T-helper 1 cell treated with Interleukin-12 subunit alpha and Interleukin-12 subunit beta and Interleukin-4 antibody, amounts not matched to agents 30 ng/mL and 1 ng/mL, for 36 hours (primary cell): Measurements from ENCODE around the gene TRIM71. TPM values are rescaled to one million over a fixed set of nuclear protein-coding genes. Genes with fewer than 3 reads are reported as not detected.
"Not testable (repeated sequence)": the region's sequence is repeated elsewhere in the genome, so short reads cannot be mapped to it uniquely, and the experiment has no call there.

ENCODE experiments used
- intact Hi-C: fragments of 100-400 bp; cut with micrococcal nuclease; formaldehyde crosslinking; loops from one replicate; pipeline ENCODE4 v1.15.1; 2024
- total RNA-seq: library from RNA; stranded (reverse); gene quantifications from 2 replicates; pipeline ENCODE4 v1.2.3, GENCODE V29; 2022

The TRIM71 gene
- total RNA-seq, 1 donor from 2014 or later, result 0.02 TPM

GRCh38 chr3:32842531-32842931, 24.7 kb downstream of the TRIM71 start:
- intact Hi-C loops, result no loop called here

- intact Hi-C loops, result no loop called here
Measured at GRCh38 chr3:32842987-32843386, 25.2 kb downstream of the TRIM71 start.

GRCh38 chr3:32843510-32844321, 25.9 kb downstream of the TRIM71 start:
- intact Hi-C loops, result no loop called here

GRCh38 chr3:32844322-32844654, 26.5 kb downstream of the TRIM71 start:
- intact Hi-C loops, result no loop called here

DNA sequence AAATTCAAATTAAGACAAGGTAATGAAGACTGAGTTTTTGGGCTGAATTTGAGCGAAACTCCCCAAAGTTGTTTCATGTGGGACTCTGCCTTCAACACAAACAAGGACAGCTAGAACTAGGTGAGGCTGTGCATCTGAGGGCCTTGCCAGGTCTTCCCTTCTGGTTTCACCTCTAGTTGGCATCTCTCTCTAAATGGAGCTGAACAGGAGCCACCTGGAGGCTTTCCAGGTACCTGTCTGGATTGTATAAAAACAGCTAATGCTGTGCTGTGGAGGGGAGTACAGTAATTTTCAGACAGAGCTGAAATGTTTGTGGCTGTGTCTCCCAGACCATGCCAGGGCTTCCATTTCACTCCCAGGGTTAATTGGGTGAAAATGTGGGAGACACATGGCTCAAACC, 27.1 kb downstream of the TRIM71 start:
- intact Hi-C loops, result no loop called here

DNA sequence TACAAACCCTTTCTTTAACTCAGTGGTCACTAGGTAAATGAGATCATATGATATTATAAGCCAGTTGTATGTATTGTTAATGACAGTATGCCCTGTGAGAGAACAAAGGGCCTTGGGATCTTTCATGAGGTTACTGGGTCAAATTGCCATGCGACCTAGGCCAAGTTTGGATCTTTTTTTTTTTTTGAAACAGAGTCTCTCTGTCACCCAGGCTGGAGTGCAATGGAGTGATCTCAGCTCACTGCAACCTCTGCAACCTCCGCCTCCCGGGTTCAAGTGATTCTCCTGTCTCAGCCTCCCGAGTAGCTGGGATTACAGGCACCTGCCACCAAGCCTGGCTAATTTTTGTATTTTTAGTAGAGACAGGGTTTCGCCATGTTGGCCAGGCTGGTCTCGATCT, 27.7 kb downstream of the TRIM71 start:
- intact Hi-C loops, result not testable (repeated sequence)

DNA sequence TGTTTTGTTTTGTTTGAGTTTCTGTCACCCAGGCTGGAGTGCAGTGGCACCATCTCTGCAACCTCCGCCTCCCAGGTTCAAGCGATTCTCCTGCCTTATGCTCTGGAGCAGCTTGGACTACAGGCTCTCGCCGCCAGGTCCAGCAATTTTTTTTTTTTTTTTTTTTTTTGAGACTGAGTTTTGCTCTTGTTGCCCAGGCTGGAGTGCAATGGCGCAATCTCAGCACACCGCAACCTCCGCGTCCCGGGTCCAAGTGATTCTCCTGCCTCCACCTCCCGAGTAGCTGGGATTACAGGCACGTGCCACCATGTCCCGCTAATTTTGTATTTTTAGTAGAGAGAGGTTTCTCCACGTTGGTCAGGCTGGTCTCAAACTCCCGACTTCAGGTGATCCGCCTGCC, 29.2 kb downstream of the TRIM71 start:
- intact Hi-C loops, result not testable (repeated sequence)

GRCh38 chr3:32847528-32847927, 29.7 kb downstream of the TRIM71 start:
- intact Hi-C loops, result no loop called here

DNA sequence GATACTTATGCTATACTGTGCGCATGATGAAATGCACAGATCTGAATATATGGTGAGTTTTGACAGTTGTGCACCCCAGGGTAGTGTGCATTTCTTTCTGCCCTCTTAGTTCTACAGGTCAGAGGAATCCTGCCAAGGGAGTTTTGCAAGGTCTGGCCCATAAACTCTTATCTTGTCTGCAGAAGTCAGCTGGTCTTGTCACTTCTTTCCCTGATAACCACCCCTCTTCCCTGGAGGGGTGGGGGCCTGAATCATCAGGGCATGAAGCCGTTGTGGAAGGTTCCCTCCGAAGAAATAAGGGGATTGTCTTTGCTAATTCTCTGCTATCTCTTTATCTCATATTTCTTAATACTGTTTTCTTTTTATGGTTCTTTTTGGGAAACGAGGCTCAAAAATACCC, 30.4 kb downstream of the TRIM71 start:
- intact Hi-C loops, result no loop called here

- intact Hi-C loops, result no loop called here
Measured at GRCh38 chr3:32849046-32849445, 31.2 kb downstream of the TRIM71 start.

DNA sequence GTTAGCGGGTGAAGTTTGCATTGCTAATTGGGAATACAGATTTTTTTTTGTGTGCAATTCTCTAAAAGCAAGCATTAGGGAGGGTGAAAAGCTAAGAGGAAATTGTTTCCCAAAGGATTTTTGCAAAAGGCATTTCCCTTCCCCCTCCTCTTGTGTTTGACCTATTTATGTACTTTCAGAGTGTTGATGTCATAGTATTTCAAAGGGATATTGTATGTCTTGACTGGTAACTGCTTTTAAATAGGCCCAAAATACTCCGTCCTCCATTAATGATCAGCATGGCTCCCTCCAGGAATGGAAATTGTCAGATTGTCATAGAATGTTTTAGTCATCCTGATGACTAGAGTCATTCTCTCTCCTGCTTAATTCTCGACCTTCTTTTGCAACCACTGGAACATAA, 32.4 kb downstream of the TRIM71 start:
- intact Hi-C loops, result no loop called here

- intact Hi-C loops, result no loop called here
Measured at GRCh38 chr3:32850636-32851035, 32.8 kb downstream of the TRIM71 start.

- intact Hi-C loops, result no loop called here
Measured at GRCh38 chr3:32852146-32852545, 34.3 kb downstream of the TRIM71 start.

GRCh38 chr3:32855350-32855953, 37.7 kb downstream of the TRIM71 start:
- intact Hi-C loops, result no loop called here

DNA sequence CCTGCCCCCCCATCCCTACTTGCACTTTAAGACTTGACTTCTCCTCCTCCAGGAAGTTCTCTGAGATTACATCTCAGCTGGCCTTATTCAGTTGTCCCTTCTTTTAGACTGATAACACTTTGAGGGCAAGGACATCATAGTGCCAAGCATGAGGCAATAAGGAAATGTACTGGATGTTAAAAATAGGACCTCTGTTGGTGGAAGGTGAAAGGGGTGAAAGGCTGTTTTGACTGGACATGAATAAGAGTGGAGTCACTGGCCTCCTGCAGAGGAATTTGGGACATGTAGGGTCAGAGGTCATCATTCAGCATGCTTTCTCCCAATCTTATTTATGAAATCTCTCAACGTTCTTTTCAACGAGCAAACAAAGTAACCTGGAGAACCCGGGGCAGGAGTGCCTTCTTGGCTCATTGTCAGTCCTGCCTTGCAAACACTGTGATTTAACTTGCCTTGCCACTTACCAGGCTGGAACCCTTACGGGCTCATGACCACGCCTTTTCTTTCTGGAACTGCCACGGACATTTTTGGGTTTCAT, 38.6 kb downstream of the TRIM71 start:
- intact Hi-C loops, result no loop called here

GRCh38 chr3:32856901-32857507, 39.2 kb downstream of the TRIM71 start:
- intact Hi-C loops, result no loop called here

GRCh38 chr3:32857921-32858320, 40.1 kb downstream of the TRIM71 start:
- intact Hi-C loops, result no loop called here

- intact Hi-C loops, result no loop called here
Measured at GRCh38 chr3:32859604-32860237, 41.9 kb downstream of the TRIM71 start.

DNA sequence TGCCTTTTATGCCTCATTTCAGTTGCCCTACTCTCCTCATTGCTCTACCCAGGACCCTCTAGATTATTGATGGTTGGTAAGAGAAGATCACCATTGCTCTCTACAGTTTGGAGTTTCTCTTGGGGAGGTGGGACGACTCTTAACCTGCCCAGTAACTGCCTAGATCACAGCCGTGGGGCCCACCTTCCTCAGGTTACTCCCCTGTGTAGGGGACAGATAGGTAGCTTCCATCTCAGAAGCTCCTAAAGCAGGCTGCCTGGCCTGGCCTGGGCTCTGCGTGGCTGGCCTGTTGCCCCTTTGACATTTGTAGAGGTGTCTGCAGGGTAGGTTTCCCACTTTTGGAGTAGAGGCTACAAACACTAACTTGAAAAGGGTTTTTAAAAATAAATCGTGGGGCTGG, 42.7 kb downstream of the TRIM71 start:
- intact Hi-C loops, result no loop called here

- intact Hi-C loops, result no loop called here
Measured at GRCh38 chr3:32861681-32862080, 43.9 kb downstream of the TRIM71 start.

DNA sequence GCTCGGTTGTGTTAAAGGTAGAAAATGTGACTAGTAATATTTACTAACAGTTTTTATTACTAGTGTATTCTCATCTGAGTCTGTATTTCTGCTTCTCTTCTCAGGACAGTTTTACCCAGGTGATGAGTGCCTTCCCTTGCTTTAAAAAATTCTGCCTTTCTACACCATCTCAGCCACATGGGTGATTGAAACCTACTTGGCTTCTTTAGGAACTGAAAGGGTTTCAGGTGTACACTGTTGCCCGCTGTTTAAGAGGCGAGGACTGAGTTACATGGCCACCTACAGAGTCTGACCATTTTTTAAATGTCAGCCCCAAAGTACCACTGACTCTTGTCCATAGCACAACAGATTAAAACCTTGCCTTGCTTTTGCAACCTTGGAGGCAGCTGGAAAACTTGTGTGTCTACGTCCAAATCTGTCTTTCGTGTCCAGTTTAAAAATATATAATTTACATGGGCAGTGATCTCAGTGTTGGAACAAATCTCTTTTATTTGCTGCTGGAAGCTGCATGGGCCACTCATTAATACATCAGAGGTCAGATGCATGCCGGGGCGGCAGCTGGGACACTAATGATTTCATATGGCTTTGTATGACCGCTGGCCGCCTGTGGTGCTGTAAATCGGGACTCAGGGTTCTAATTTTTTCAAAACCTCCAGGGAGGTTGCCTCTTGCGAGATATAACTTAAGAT, 44.6 kb downstream of the TRIM71 start:
- intact Hi-C loops, result no loop called here
